ENCODE results near the gene PAIP2.
"Not testable (repeated sequence)": the region's sequence is repeated elsewhere in the genome, so short reads cannot be mapped to it uniquely, and the experiment has no call there.

Gene PAIP2

GRCh38 chr5:139379626-139380449, 38.2 kb downstream of the PAIP2 start:
- no peak for DNase-seq

GRCh38 chr5:139381837-139382761, 40.4 kb downstream of the PAIP2 start:
- no peak for DNase-seq

GRCh38 chr5:139382807-139383206, 41.2 kb downstream of the PAIP2 start:
- DNase-seq, result no peak

GRCh38 chr5:139383275-139383992, 41.8 kb downstream of the PAIP2 start, which contains the start of gene SLC23A1:
SLC23A1 (minus strand) TSS chr5:139383297; CDS start chr5:139383253, 44 bp downstream.
- no peak for DNase-seq

GRCh38 chr5:139383993-139384590, 42.4 kb downstream of the PAIP2 start:
- DNase-seq, result no peak

GRCh38 chr5:139384591-139385051, 43.0 kb downstream of the PAIP2 start:
- DNase-seq, result no peak

- no peak for DNase-seq
Observed at GRCh38 chr5:139385061-139386049, 43.7 kb downstream of the PAIP2 start.

GRCh38 chr5:139386050-139386438, 44.4 kb downstream of the PAIP2 start:
- DNase-seq, result no peak

- DNase-seq, result not testable (repeated sequence)
Observed at GRCh38 chr5:139386956-139387355, 45.3 kb downstream of the PAIP2 start.

- no peak for DNase-seq
Observed at GRCh38 chr5:139387611-139388197, 46.0 kb downstream of the PAIP2 start.

GRCh38 chr5:139388198-139388821, 46.7 kb downstream of the PAIP2 start:
- no peak for DNase-seq

- DNase-seq, result no peak
Observed at GRCh38 chr5:139389701-139390638, 48.3 kb downstream of the PAIP2 start, which contains the start of gene MZB1. MZB1 (minus strand) TSS chr5:139389913; CDS start chr5:139389856, 57 bp downstream.

- no peak for DNase-seq
Observed at GRCh38 chr5:139390639-139391569, 49.2 kb downstream of the PAIP2 start.

GRCh38 chr5:139391570-139392323, 50.1 kb downstream of the PAIP2 start:
- no peak for DNase-seq

GRCh38 chr5:139392324-139392677, 50.6 kb downstream of the PAIP2 start:
- DNase-seq, result no peak

GRCh38 chr5:139392678-139393496, 51.2 kb downstream of the PAIP2 start:
- DNase-seq, result peak; percentile 55

Data from activated CD4-positive, alpha-beta T cell treated with anti-CD3 and anti-CD28 coated beads for 1 hour (primary cell).